T-helper 17 cell (primary cell): ENCODE data around the gene ILF3. TPM values are rescaled to one million over a fixed set of nuclear protein-coding genes. Genes with fewer than 3 reads are reported as not detected.

ENCODE experiments used
- ATAC-seq: fragments of 150-1000 bp; cut with Tn5 transposase; 2 replicates; pipeline ENCODE4 v1.10.0; 2021; ENCODE audit warnings: mild to moderate bottlenecking, moderate library complexity
- DNase-seq, 3 donors: peaks; one replicate each; pipeline versions ENCODE4 v3.0.0 to v3.0.0-alpha.2; 2020 to 2021
- H3K9me3 ChIP-seq: one replicate; pipeline ENCODE4 v1.7.0; 2013; ENCODE audit warnings: low read length, mild to moderate bottlenecking; ENCODE audit not compliant: control insufficient read depth, poor library complexity, severe bottlenecking
- H3K27ac Mint-ChIP-seq: one replicate; pipeline ENCODE4 v1.8.0; 2022; ENCODE audit warnings: mild to moderate bottlenecking, moderate library complexity, mixed read lengths
- H3K27me3 Mint-ChIP-seq: one replicate; pipeline ENCODE4 v1.8.0; 2022; ENCODE audit warnings: mixed read lengths
- H3K36me3 Mint-ChIP-seq: one replicate; pipeline ENCODE4 v1.8.0; 2022; ENCODE audit warnings: low read depth, mixed read lengths
- H3K4me1 Mint-ChIP-seq: one replicate; pipeline ENCODE4 v1.8.0; 2022; ENCODE audit warnings: mild to moderate bottlenecking, mixed read lengths
- H3K4me3 Mint-ChIP-seq: one replicate; pipeline ENCODE4 v1.8.0; 2022; ENCODE audit warnings: mild to moderate bottlenecking, moderate library complexity, mixed read lengths
- total RNA-seq, 4 donors: library from RNA in 2 of 4; stranded (reverse) in 2 of 4; gene quantifications; one replicate each; pipeline ENCODE4 v1.2.3 and lab custom pipeline; 2022 to 2026

ILF3 gene
- total RNA-seq, 2 donors from 2014 or later: 428 to 456 TPM

DNA sequence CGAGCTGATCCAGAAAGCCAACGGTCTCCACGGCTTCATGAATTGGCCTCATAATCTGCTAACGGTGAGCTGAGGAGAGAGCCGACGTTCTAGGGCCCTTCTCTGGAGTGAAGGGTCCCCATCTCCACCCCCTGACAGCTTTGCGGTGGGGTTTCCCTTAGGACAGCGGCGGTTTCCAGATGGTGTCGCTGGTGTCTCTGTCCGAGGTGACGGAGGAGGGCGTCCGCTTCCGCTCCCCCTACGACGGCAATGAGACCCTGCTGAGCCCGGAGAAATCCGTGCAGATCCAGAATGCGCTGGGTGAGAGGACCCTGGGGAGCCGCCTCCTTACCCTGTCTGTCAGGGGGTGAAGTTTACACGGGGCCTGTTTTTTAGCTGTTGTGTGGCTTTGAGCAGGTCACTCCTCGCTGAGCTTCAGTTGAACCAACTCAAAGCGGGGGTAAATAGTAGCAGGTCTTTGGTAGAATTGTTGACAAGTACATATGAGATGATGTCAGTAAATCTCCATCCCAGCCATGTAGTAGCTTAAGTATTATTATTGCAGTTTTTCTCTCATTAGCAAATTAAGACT is 47.9 kb downstream of the ILF3 start:
- H3K27me3 Mint-ChIP-seq: no peaks in the 10 kb centered on the region
- DNase-seq (no peak), ATAC-seq (peak; percentile 17)
- H3K9me3 ChIP-seq: no peaks in the 10 kb centered on the region
- peak overlapping the region; percentile 86 for H3K27ac Mint-ChIP-seq
- H3K4me1 Mint-ChIP-seq: peaks cover 8% of the 10 kb centered on the region
- H3K4me3 Mint-ChIP-seq: peak overlapping the region; percentile 95
- H3K36me3 Mint-ChIP-seq: no peaks in the 10 kb centered on the region

DNA sequence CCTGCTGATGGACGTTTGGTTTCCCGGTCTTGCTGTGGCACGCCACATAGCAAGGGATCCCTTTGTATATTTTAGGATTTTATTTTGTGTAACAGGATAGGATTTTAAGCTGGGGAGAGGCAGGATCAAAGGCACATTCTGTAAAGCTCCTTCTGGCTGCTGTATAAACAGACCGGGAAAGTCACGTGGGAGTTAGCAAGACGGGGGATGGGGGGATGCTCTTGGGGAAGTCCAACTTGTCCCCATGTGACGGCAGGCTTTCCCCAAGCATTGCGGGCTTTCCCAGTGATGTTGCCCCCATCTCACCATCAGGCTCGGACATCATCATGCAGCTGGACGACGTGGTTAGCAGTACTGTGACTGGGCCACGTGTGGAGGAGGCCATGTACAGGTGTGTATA is 52.8 kb downstream of the ILF3 start:
- H3K36me3 Mint-ChIP-seq: no peaks in the 10 kb centered on the region
- H3K4me3 Mint-ChIP-seq: no peak overlapping the region
- H3K27ac Mint-ChIP-seq: no peak overlapping the region
- no peaks in the 10 kb centered on the region for H3K4me1 Mint-ChIP-seq
- ATAC-seq (no peak), DNase-seq (no peak)
- no peaks in the 10 kb centered on the region for H3K9me3 ChIP-seq
- no peaks in the 10 kb centered on the region for H3K27me3 Mint-ChIP-seq

DNA sequence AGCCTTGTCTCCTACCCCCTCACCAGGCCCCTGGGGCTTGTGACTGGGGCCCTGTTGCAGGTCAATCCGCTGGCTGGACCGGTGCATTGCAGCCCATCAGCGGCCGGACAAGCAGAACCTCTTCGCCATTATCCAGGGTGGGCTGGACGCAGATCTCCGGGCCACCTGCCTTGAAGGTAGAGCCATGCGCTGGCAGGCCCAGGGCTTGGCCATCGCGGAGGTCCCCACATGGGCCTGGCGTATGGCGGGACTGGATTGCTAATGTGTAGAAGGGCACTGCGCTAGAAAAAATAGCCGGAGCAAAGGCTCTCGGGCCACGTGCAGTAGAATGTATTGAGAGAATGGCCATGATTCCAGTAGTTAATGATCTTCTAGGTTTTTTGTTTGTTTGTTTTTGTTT is 53.3 kb downstream of the ILF3 start:
- ATAC-seq (no peak), DNase-seq (no peak)
- Mint-ChIP-seq H3K4me3 (no peak overlapping the region), H3K27ac (no peak overlapping the region), H3K27me3 (no peaks in the 10 kb centered on the region), H3K36me3 (no peaks in the 10 kb centered on the region), H3K4me1 (no peaks in the 10 kb centered on the region)
- no peaks in the 10 kb centered on the region for H3K9me3 ChIP-seq

DNA sequence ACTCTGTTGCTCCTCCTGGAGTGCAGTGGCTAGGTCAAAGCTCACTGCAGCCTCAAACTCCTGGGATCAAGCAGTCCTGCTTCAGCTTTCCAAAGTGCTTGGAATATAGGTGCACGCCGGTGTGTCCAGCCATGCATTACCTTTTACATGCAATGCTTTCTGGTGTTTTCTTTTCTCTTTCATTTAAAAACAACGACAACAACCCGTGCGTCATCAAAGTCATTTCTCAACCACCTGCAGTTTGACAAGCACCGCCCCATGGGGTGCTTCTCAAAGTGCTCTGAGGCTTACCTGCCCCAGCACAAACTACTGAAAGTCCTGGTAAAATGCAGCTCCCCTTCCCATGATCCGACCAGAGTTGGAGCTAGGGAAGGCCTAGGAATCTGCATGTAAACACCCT is 54.1 kb downstream of the ILF3 start:
- no peaks in the 10 kb centered on the region for H3K9me3 ChIP-seq
- DNase-seq (no peak), ATAC-seq (no peak)
- H3K27ac Mint-ChIP-seq: no peak overlapping the region
- H3K36me3 Mint-ChIP-seq: no peaks in the 10 kb centered on the region
- no peaks in the 10 kb centered on the region for H3K27me3 Mint-ChIP-seq
- H3K4me3 Mint-ChIP-seq: no peak overlapping the region
- H3K4me1 Mint-ChIP-seq: no peaks in the 10 kb centered on the region

DNA sequence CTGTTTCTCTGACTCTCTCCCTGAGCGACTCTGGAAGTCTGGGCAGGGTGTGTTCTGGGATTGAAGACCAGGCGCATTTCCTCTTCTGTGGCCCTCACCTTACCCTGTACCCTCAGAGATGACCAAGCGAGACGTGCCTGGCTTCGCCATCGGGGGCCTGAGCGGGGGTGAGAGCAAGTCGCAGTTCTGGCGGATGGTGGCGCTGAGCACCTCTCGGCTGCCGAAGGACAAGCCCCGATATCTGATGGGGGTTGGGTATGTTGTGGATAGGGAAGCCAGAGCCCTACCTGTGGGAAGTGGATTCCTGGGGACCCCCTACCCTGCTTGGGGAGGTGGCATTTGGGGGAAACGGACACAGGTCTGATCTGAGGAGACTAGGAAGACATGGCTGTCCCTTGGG is 57.9 kb downstream of the ILF3 start:
- Mint-ChIP-seq H3K27ac (no peak overlapping the region), H3K4me1 (peaks cover 3% of the 10 kb centered on the region), H3K36me3 (no peaks in the 10 kb centered on the region), H3K4me3 (no peak overlapping the region), H3K27me3 (no peaks in the 10 kb centered on the region)
- ATAC-seq (no peak), DNase-seq (no peak)
- H3K9me3 ChIP-seq: no peaks in the 10 kb centered on the region

DNA sequence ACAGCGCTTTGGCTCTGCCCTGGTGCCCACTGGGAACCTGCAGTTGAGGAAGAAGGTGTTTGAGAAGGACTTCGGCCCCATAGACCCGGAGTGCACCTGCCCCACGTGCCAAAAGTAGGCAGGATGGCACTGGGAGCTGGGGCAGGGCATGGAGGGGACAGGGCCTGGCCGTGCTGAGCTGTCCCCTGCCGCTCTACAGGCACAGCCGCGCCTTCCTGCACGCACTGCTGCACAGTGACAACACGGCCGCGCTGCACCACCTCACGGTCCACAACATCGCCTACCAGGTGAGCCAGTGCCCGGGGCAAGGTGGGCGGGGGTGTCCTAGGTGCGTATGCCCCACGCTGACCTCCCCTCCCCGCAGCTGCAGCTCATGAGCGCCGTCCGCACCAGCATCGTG is 58.6 kb downstream of the ILF3 start:
- H3K27me3 Mint-ChIP-seq: no peaks in the 10 kb centered on the region
- no peak overlapping the region for H3K27ac Mint-ChIP-seq
- no peaks in the 10 kb centered on the region for H3K36me3 Mint-ChIP-seq
- ATAC-seq (no peak), DNase-seq (no peak)
- peaks cover 6% of the 10 kb centered on the region for H3K4me1 Mint-ChIP-seq
- H3K4me3 Mint-ChIP-seq: no peak overlapping the region
- no peaks in the 10 kb centered on the region for H3K9me3 ChIP-seq

DNA sequence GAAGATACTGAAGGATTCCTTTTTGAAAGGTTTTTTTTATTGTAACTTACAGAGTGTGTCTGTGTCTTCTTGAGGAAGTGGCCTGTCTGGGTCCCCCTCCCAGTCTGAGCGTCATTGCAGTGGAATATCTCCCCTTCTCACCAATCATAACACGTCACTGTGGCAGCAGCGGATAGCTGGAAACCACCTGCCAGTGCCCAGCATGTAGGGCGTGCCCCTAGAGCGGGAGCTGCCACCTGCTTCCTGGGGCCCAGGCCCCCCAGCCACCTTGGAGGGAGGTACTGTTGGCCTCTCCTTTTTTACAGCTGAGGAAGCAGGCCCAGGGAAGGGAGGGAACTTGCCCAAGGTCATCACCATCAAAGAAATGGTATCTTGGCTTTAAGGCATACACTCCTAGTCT is 59.2 kb downstream of the ILF3 start:
- Mint-ChIP-seq H3K36me3 (no peaks in the 10 kb centered on the region), H3K4me1 (peaks cover 6% of the 10 kb centered on the region), H3K4me3 (no peak overlapping the region), H3K27me3 (no peaks in the 10 kb centered on the region), H3K27ac (no peak overlapping the region)
- no peaks in the 10 kb centered on the region for H3K9me3 ChIP-seq
- DNase-seq (no peak), ATAC-seq (no peak)

DNA sequence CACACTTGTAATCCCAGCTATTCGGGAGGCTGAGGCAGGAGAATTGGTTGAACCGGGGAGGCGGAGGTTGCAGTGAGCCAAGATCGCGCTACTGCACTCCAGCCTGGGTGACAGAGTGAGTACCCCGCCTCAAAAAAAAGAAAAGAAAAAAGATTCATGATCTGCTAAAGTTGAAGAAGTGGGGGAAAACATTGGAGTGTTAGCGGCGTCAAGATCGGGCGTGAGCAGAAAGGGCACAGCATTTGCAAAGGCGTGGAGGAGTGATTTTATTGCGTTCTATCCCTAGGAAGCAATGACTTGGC is 62.9 kb downstream of the ILF3 start:
- no peaks in the 10 kb centered on the region for H3K27me3 Mint-ChIP-seq
- peak overlapping the region; percentile 76 for H3K4me3 Mint-ChIP-seq
- ATAC-seq (no peak), DNase-seq (no peak)
- H3K4me1 Mint-ChIP-seq: peaks cover 23% of the 10 kb centered on the region
- peak overlapping the region; percentile 39 for H3K27ac Mint-ChIP-seq
- H3K36me3 Mint-ChIP-seq: no peaks in the 10 kb centered on the region
- no peaks in the 10 kb centered on the region for H3K9me3 ChIP-seq

DNA sequence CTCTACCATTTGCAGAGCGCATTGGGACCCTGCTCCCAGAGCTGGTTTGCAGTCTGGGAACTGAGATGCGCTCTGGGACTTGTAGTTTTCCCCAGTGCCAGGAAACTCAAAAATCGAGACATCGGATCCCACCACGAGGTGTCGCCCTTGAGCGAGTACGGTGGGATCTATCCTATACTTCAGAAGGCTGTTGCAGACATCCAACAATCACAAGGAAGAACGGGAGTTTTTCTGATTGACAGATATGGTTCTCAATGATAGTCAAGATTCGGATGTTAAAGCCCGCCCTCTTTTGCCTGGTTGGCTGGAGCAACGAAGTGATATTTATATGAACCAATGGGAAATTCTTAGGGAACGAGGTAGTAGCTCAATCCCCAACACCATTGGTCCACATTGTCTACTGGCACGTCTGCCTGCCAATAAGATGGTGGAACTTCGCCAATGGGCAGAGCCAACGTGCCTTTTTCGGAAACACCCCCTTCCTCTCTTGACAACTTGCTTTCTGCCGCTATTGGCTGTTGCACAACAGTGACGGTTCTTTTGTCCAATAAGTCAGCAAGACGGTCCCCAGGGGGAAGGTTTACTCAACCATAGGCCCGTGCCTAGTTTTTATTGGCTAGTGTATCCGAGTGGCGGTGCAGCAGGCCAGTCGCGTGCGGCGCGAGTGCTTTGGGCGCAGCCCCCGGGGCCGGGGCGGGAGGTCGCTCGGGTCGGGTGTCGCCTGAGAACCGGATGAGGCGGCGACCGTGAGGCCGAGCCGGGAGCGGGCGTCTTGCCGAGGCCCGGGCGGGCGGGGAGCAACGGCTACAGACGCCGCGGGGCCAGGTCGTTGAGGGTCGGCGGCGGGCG is 63.4 kb downstream of the ILF3 start, which contains the start of gene DNM2:
Gene DNM2, plus strand, starts transcription at position 724 of the 849 bp plus-strand sequence. CDS start 164 bp downstream, outside the sequence.
- Mint-ChIP-seq H3K27ac (peak within 1 kb of the TSS; percentile 83), H3K36me3 (no peaks in the 10 kb centered on the region), H3K27me3 (no peaks in the 10 kb centered on the region), H3K4me3 (peak within 1 kb of the TSS; percentile 97), H3K4me1 (peaks cover 23% of the 10 kb centered on the region)
- peak; percentile 92 to 95 (median 94) for DNase-seq
- peak; percentile 88 for ATAC-seq
- H3K9me3 ChIP-seq: no peaks in the 10 kb centered on the region

DNA sequence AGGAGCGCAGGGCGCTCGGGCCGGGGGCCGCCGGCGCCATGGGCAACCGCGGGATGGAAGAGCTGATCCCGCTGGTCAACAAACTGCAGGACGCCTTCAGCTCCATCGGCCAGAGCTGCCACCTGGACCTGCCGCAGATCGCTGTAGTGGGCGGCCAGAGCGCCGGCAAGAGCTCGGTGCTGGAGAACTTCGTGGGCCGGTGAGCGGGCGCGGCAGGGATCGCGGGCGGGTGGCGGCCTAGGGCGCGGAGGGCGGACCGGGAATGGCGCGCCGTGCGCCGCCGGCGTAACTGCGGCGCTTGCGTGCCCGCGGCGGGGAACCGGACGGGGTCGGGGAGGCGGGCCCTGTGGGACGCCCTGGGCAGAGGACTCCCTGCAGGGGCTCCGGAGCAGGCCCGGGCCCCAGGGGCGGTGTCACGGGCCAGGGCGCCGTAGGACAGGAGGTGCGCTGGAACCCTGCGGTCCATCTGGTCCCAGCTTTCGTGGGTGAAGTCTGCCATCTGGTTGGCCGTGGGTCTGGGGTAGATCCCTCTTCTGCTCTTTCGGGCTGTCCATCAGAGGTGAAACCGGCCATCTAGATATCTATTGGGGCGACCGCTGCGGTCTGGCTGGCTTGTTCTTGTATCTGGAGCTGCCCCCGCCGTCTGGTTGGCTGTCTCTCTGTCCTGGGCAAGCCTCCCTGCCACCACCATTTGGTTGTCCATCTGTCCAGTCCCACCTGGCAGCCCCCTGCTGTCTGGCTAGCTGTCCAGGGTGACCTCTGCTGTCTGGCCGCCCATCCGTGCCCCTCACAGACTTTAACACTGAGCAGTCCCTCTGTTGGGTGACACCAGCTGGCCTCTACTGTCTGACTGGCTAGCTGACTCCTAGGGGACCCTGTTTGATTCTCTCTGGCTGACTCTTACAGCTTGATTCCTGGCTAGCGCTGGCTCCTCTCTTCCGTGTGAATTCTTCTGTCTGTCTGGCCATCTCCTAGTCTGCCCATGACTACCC is 64.4 kb downstream of the ILF3 start:
- Mint-ChIP-seq H3K36me3 (no peaks in the 10 kb centered on the region), H3K27ac (peak overlapping the region; percentile 83), H3K27me3 (no peaks in the 10 kb centered on the region), H3K4me3 (peak overlapping the region; percentile 97), H3K4me1 (peaks cover 29% of the 10 kb centered on the region)
- DNase-seq: peak in 2 of 3 donors; percentile 36 to 41
- no peak for ATAC-seq
- H3K9me3 ChIP-seq: no peaks in the 10 kb centered on the region

DNA sequence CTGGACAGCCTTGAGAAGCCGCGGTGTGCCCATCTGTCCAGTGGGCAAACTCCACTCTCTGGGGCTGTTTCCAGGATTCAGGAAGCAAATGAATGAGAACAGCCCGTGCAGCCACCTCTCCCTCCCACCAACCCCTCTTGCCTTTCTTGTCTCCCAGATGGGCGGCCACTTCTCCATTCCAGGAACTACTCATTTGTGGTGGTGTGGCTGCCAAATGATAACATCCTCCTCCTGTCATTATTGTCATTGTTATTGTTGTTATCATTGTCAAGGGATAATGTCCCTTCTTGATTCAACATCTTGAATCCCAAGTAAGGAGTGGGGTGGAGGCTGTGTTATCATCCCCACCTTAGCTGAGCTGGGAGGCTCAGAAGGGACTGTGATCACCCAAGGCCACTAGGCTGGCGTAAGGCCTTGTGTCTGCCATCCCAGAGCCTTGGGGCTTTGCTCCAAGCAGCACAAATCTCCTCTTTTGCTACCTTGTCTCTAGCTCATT is 65.4 kb downstream of the ILF3 start:
- no peaks in the 10 kb centered on the region for H3K36me3 Mint-ChIP-seq
- ATAC-seq (no peak), DNase-seq (no peak)
- H3K4me1 Mint-ChIP-seq: peaks cover 35% of the 10 kb centered on the region
- H3K4me3 Mint-ChIP-seq: peak overlapping the region; percentile 97
- H3K27ac Mint-ChIP-seq: peak overlapping the region; percentile 83
- H3K9me3 ChIP-seq: no peaks in the 10 kb centered on the region
- H3K27me3 Mint-ChIP-seq: no peaks in the 10 kb centered on the region

DNA sequence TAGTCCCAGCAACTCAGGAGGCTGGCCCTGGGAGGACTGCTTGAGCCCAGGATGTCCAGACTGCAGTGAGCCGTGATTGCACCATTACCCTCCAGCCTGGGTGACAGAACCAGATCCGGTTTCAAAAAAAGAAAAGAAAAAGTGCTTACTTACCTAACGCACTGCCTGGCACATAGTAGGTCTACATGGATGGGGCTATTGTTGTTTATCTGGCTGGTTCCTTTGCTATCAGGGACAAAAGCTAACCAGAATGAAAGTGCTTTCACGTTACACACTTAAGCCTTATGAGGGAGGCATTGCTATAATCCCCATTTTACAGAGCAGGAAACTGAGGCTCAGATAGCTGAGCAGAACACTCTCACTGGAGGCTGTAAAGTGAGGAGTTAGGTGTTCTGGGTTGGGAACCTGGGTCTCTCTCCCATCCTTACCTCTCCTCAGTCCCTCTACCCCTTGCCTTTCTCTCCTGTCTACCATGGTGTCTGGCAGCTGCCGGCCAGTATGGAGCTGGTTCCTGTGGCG is 66.5 kb downstream of the ILF3 start:
- no peaks in the 10 kb centered on the region for H3K9me3 ChIP-seq
- no peaks in the 10 kb centered on the region for H3K27me3 Mint-ChIP-seq
- DNase-seq (no peak), ATAC-seq (no peak)
- H3K4me3 Mint-ChIP-seq: peak overlapping the region; percentile 97
- peaks cover 36% of the 10 kb centered on the region for H3K4me1 Mint-ChIP-seq
- peak overlapping the region; percentile 83 for H3K27ac Mint-ChIP-seq
- no peaks in the 10 kb centered on the region for H3K36me3 Mint-ChIP-seq

DNA sequence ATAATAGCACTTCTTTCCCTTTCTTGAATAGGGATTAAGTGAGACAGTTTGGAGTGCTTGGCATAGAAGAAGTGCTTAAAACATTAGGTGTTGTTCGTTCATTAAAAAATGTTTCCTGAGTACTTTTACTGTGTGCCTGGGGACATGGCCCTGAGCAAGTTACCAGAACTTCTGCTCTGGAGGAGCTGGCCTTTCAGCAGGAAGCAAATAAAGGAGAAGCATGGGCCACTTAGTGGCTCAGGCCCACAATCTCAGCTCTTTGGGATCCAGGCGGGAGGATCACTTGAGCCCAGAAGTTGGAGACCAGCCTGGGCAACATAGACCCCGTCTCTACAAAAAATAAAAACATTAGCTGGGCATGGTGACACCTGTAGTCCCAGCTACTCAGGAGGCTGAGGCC is 69.4 kb downstream of the ILF3 start:
- H3K27ac Mint-ChIP-seq: no peak overlapping the region
- ATAC-seq: no peak
- DNase-seq: no peak
- peaks cover 45% of the 10 kb centered on the region for H3K4me1 Mint-ChIP-seq
- no peaks in the 10 kb centered on the region for H3K9me3 ChIP-seq
- no peaks in the 10 kb centered on the region for H3K27me3 Mint-ChIP-seq
- H3K4me3 Mint-ChIP-seq: no peak overlapping the region
- no peaks in the 10 kb centered on the region for H3K36me3 Mint-ChIP-seq
